ENCODE measurements around the gene SEMA5A. TPM values are rescaled to one million over a fixed set of nuclear protein-coding genes. Genes with fewer than 3 reads are reported as not detected.

The SEMA5A gene
- total RNA-seq, 4 donors from 2014 or later = 2.6 to 36.5 (median 4.7) TPM

- no peak for TF ChIP-seq CTCF (IDR thresholded peaks at IDR 0.05; ENCODE audit: low read depth)
These were observed 205.8 kb downstream of the SEMA5A start for GRCh38 chr5:9340085-9340484.

- TF ChIP-seq CTCF (IDR thresholded peaks at IDR 0.05; ENCODE audit: low read depth) = no peak
These were observed 206.6 kb downstream of the SEMA5A start for GRCh38 chr5:9339206-9339818.

- no peak for TF ChIP-seq CTCF (IDR thresholded peaks at IDR 0.05; ENCODE audit: low read depth)
These were observed 207.1 kb downstream of the SEMA5A start for GRCh38 chr5:9338796-9339195.

GRCh38 chr5:9337928-9338595 is 207.8 kb downstream of the SEMA5A start:
- TF ChIP-seq CTCF (IDR thresholded peaks at IDR 0.05; ENCODE audit: low read depth) = no peak

GRCh38 chr5:9335754-9336495 is 209.9 kb downstream of the SEMA5A start:
- TF ChIP-seq CTCF (IDR thresholded peaks at IDR 0.05; ENCODE audit: low read depth) = no peak

- no peak for TF ChIP-seq CTCF (IDR thresholded peaks at IDR 0.05; ENCODE audit: low read depth)
These were observed 210.6 kb downstream of the SEMA5A start for GRCh38 chr5:9335269-9335668.

- TF ChIP-seq CTCF (IDR thresholded peaks at IDR 0.05; ENCODE audit: low read depth) = no peak
These were observed 213.8 kb downstream of the SEMA5A start for GRCh38 chr5:9332026-9332425.
